ENCODE measurements around the gene GLA.

DNA sequence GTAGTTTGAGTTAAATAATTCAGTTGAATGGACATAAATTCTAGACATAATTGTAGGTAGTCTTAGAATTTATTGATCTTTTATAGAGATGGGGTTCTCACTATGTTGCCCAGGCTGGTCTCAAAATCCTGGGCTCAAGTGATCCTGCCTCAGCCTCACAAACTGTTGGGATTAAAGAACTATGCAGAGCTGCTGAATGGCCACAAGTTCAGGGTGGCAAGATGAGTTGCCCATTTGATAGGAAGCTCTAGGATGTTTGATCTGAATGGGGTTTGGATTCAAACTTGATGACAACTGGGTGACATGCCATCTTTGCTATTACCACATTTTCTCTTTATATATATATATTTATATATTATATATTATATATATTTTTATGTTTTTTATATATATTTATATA lies 13.4 kb downstream of the GLA start:
- TF ChIP-seq, protein P1, sequence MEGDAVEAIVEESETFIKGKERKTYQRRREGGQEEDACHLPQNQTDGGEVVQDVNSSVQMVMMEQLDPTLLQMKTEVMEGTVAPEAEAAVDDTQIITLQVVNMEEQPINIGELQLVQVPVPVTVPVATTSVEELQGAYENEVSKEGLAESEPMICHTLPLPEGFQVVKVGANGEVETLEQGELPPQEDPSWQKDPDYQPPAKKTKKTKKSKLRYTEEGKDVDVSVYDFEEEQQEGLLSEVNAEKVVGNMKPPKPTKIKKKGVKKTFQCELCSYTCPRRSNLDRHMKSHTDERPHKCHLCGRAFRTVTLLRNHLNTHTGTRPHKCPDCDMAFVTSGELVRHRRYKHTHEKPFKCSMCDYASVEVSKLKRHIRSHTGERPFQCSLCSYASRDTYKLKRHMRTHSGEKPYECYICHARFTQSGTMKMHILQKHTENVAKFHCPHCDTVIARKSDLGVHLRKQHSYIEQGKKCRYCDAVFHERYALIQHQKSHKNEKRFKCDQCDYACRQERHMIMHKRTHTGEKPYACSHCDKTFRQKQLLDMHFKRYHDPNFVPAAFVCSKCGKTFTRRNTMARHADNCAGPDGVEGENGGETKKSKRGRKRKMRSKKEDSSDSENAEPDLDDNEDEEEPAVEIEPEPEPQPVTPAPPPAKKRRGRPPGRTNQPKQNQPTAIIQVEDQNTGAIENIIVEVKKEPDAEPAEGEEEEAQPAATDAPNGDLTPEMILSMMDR (IDR thresholded peaks at IDR 0.05), result no peak
- no peak for TF ChIP-seq EZH2 (IDR thresholded peaks at IDR 0.05)
